MG63 (cell line): Measurements from ENCODE around the gene FBXL3. TPM values are rescaled to one million over a fixed set of nuclear protein-coding genes. Genes with fewer than 3 reads are reported as not detected.

Experiments
- DNase-seq: peaks from one replicate; pipeline ENCODE4 v3.0.0-alpha.2; 2020
- H3K27me3 ChIP-seq: fragments of 250-450 bp; sonication (Bioruptor Pico); 2 replicates; pipeline ENCODE4 v1.5.1; 2020; ENCODE audit warnings: mild to moderate bottlenecking, moderate library complexity
- H3K36me3 ChIP-seq: fragments of 250-450 bp; sonication (Bioruptor Pico); 2 replicates; pipeline ENCODE4 v1.5.1; 2020; ENCODE audit warnings: mild to moderate bottlenecking, moderate library complexity
- H3K4me3 ChIP-seq: fragments of 250-450 bp; sonication (Bioruptor Pico); 2 replicates; pipeline ENCODE4 v1.5.1; 2020; ENCODE audit warnings: mild to moderate bottlenecking, moderate library complexity
- H3K9me3 ChIP-seq: fragments of 250-450 bp; sonication (Bioruptor Pico); 2 replicates; pipeline ENCODE4 v1.5.1; 2020; ENCODE audit warnings: mild to moderate bottlenecking, moderate library complexity
- total RNA-seq: library from RNA; depleted of rRNA; stranded (reverse); fragments of >200 nt; shearing (Covaris generic); gene quantifications from 2 replicates; pipeline ENCODE4 v1.2.3, GENCODE V29; 2014; ENCODE audit warnings: low replicate concordance; rRNA removed

Gene FBXL3
- 27.3 and 32.5 TPM in 2 replicates for total RNA-seq

DNA sequence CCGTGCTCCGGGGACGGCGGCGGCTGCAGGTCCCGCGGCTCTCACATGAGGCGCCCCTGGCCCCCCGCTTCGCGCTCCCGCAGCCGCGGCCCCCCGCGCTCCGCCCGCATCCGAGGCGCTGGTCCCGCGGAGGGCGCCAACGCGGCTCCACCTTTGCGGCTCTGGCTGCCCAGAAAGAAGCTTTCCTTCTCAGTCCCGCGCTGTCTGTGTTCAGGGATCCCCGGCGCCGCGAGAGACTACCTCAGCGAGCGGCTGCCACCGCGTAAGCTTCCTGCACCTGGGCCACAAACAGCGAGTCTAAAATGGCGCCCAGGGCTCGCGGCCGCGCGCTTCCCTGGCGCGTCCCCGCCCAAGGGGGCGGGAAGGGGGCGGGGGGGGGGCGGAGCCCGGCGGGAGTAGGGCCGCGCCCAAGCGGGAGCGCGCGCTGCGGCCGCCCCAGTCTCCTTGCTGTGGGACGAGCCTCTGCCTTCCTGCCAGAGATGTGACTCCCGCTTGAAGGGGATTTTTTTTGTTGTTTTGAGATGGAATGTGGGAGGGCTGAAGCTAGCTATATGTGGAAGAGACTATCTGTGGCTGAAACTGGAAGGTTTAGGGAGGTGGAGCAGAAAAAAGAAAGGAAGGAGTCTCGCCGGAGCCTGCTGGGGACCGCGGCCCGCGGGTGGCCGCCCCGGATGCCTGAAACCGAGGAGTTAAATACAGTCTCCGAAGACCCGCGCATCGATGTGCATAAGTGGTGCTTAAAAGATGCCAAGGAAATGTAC is at the start of gene FBXL3:
FBXL3 (minus strand) TSS at position 299 of the 761 bp plus-strand sequence. CDS start 5,299 bp downstream, outside the sequence.
- Histone ChIP-seq H3K9me3 (no peaks in the 10 kb centered on the region), H3K4me3 (peak within 1 kb of the TSS; percentile 67), H3K36me3 (peaks cover 10% of the 10 kb centered on the region), H3K27me3 (no peaks in the 10 kb centered on the region)
- DNase-seq, result peak; percentile 87

DNA sequence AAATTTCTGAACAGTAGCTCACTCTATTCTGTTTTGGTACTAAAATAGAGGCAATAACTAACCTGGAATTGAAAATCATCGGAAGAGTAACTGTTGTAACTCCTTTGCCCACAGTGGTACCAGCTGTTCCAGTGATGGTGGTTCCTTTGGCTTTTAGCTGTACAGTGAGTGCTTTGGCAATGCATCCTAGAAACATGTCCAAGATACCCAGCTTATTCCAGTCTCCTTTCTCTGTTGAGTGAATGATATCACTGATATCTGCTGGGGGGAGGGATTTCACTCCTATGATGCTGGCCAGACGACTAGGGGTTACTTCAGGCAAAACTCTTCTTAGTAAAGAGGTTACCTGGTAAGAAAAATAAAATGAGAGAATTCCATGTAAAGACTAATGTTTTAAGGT is 40.6 kb upstream of the FBXL3 start:
- no peaks in the 10 kb centered on the region for H3K27me3 ChIP-seq
- no peak overlapping the region for H3K4me3 ChIP-seq
- peaks cover 29% of the 10 kb centered on the region for H3K36me3 ChIP-seq
- no peaks in the 10 kb centered on the region for H3K9me3 ChIP-seq
- no peak for DNase-seq

- Histone ChIP-seq H3K4me3 (no peak overlapping the region), H3K9me3 (no peaks in the 10 kb centered on the region), H3K27me3 (no peaks in the 10 kb centered on the region), H3K36me3 (peaks cover 39% of the 10 kb centered on the region)
- DNase-seq, result no peak
These were observed 38.6 kb upstream of the FBXL3 start for GRCh38 chr13:77065461-77066147.

DNA sequence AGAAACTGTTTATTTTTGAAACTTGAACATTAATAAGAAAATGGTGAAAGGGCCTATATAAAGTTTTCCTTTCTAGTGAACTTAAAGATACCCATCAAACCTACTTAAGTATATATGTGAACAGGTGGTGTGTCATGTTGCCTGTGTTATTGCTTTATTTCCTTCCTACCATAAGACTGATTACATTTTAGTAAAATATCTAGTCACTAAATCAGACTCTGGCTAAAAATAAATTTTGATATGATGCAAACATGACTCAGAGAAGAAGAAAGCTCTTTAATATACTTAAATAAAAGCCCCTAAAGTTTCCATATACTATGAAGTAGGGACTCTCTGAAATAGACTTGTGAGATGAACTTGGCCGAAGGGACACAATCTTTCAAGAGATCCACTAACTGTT is 35.1 kb upstream of the FBXL3 start:
- no peaks in the 10 kb centered on the region for H3K27me3 ChIP-seq
- no peaks in the 10 kb centered on the region for H3K9me3 ChIP-seq
- no peak for DNase-seq
- H3K36me3 ChIP-seq, result peaks cover 29% of the 10 kb centered on the region
- H3K4me3 ChIP-seq, result no peak overlapping the region

GRCh38 chr13:77061362-77061761 is 34.4 kb upstream of the FBXL3 start:
- no peaks in the 10 kb centered on the region for H3K9me3 ChIP-seq
- DNase-seq, result no peak
- H3K4me3 ChIP-seq, result no peak overlapping the region
- H3K27me3 ChIP-seq, result no peaks in the 10 kb centered on the region
- H3K36me3 ChIP-seq, result peaks cover 28% of the 10 kb centered on the region

GRCh38 chr13:77056886-77057285 is 29.9 kb upstream of the FBXL3 start:
- peaks cover 13% of the 10 kb centered on the region for H3K36me3 ChIP-seq
- DNase-seq, result no peak
- H3K9me3 ChIP-seq, result no peaks in the 10 kb centered on the region

DNA sequence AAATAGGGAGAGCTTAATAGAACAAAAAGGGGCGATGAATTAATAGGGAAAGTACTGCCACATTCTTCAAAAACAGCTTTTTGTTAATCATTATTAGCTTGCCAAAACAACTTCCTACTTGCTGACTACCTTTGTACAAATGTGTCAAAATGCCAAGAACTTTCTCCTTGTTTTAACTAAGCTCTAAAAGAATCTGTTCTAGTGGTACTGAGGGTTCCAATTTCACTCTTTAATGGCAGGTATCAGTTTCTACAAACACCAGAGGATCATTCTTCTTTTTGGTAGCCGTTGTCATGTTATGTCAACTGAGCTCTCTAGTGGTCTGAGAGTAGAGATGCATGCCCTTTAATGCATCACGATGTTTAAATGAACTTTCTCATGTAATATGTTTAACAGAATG is 29.4 kb upstream of the FBXL3 start:
- no peaks in the 10 kb centered on the region for H3K27me3 ChIP-seq
- H3K4me3 ChIP-seq, result no peak overlapping the region
- peaks cover 11% of the 10 kb centered on the region for H3K36me3 ChIP-seq
- no peak for DNase-seq
- no peaks in the 10 kb centered on the region for H3K9me3 ChIP-seq

More at GRCh38 chr13:77056886-77057285, 29.9 kb upstream of the FBXL3 start:
- Histone ChIP-seq H3K27me3 (no peaks in the 10 kb centered on the region), H3K4me3 (no peak overlapping the region)

DNA sequence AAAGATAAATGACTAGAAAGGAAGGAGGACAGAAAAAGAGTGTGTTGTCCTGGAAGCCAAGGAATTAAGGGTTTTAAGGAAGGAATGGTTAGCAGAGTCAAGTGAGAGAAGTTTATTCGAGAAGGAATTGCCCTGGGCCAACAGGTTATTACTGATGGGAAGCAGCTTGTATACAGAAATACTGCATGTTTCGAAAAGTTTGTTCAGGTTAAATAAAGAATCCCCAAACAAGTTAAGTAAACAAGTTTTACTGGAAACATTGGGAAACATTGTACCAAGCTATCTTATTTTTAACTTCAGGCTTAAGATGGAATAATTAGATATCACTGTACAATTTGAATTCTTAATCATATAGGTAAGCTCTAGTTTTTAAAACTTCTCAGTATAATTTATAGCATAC is 28.2 kb upstream of the FBXL3 start:
- Histone ChIP-seq H3K27me3 (no peaks in the 10 kb centered on the region), H3K36me3 (peaks cover 16% of the 10 kb centered on the region), H3K4me3 (no peak overlapping the region), H3K9me3 (no peaks in the 10 kb centered on the region)
- no peak for DNase-seq

DNA sequence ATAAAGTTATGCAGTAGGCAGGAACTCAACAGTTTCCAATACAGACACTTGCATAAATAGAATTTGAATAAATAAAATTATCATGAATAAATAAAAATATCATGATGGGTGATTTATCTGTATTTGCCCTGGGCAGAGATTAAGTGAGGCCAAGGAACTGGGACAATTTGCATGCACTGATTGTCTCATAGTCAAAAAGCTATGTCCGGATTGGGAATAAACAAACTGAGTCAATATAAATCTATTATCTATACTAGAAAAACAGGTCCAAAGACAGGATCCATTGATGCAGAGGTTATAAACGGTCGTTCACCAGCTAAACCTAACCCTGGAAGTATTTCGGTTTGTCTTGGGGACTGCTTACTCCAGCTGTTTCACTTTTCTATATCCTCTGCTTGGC is 26.2 kb upstream of the FBXL3 start:
- peaks cover 16% of the 10 kb centered on the region for H3K36me3 ChIP-seq
- DNase-seq, result no peak
- no peaks in the 10 kb centered on the region for H3K9me3 ChIP-seq
- no peak overlapping the region for H3K4me3 ChIP-seq
- no peaks in the 10 kb centered on the region for H3K27me3 ChIP-seq

- no peak for DNase-seq
- no peak overlapping the region for H3K4me3 ChIP-seq
- H3K9me3 ChIP-seq, result no peaks in the 10 kb centered on the region
- H3K27me3 ChIP-seq, result no peaks in the 10 kb centered on the region
- peaks cover 17% of the 10 kb centered on the region for H3K36me3 ChIP-seq
These were observed 21.7 kb upstream of the FBXL3 start for GRCh38 chr13:77048681-77049080.

DNA sequence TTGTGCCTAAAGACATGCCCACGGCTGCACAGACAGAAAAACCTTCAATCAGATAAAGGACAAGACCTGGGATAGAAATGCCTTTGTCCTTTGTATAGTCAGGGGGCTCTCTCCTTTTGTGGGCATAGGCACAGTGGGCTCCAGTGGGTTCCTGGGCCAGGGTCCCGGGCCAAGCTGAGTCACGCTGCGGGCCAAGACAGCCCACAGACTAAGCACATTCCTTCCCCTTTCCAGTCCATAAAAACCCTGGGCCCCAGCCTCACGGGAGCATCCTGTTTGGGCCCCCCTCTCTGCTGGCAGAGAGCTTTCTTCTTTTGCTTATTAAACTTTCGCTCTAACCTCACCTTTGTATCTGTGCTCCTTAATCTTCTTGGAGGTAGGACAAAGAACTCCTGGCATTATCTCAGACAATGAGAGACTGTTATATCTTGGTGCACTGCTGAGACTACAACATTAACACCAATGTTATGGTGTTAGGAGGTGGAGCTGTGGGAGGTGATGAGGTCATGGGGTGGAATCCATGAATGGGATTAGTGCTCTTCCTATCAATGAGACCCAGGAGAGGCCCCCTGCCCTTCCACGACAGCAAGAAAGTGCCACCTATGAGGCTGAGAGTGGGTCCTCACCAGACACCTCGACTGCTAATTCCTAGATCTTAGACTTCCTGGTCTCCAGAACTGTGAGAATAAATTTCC is 20.8 kb upstream of the FBXL3 start:
- no peaks in the 10 kb centered on the region for H3K9me3 ChIP-seq
- no peak for DNase-seq

DNA sequence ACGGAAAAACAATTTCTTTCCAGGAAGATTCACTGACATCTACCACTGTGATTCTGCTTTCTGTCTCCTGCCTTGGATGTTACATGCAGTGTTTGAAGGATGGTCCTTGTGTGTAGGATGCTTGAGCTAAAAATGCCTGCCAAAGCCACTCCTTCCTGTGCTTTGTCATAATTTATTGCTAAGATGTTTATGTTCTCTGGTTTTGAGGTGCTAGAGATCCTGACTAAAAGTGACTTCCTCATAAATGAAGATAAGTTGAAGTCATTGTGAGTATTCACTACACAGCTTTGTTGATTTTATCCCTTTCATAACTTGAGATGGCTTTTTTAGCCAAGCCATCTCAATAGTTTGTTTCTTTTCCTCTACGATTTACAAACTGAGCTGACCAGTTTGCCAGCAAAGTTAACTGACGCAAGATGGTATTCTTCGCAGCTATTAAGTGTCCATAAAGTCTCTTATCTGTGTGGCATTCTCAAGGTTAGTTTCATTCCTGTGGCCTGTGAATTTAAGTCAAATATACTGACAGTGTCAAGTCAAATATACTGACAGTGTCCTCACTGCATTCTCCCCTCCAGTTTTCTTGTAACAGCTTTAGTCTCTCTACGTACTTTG is 15.7 kb upstream of the FBXL3 start:
- Histone ChIP-seq H3K4me3 (no peak overlapping the region), H3K36me3 (peaks cover 10% of the 10 kb centered on the region), H3K9me3 (no peaks in the 10 kb centered on the region), H3K27me3 (no peaks in the 10 kb centered on the region)
- no peak for DNase-seq

More for the DNA sequence above, 20.8 kb upstream of the FBXL3 start:
- Histone ChIP-seq H3K27me3 (no peaks in the 10 kb centered on the region), H3K36me3 (peaks cover 17% of the 10 kb centered on the region), H3K4me3 (no peak overlapping the region)

DNA sequence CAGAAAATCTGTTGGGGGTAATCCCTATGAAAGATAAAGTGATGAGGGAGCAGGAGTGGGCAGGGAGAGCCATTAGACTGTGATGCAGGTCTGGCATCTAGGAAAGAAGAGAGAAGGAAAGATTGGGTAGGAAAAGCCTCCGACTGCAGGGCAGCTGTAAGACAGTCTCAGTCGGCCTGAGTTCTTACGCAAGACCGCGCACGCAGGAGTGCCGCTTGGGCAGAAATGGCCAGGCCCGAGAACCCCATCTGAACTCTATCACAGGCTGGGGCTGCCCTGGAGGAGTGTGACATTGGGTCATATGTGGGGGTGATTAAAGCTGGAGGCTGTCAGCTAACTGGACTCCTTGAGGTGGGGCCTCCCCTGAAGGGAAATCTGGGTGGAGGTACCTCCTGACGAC is 13.9 kb upstream of the FBXL3 start:
- Histone ChIP-seq H3K27me3 (no peaks in the 10 kb centered on the region), H3K9me3 (no peaks in the 10 kb centered on the region), H3K36me3 (peaks cover 6% of the 10 kb centered on the region), H3K4me3 (no peak overlapping the region)
- DNase-seq, result no peak

- no peak overlapping the region for H3K4me3 ChIP-seq
- no peaks in the 10 kb centered on the region for H3K27me3 ChIP-seq
- no peaks in the 10 kb centered on the region for H3K9me3 ChIP-seq
- H3K36me3 ChIP-seq, result peaks cover 3% of the 10 kb centered on the region
- no peak for DNase-seq
These were observed 13.1 kb upstream of the FBXL3 start for GRCh38 chr13:77040076-77040475.

DNA sequence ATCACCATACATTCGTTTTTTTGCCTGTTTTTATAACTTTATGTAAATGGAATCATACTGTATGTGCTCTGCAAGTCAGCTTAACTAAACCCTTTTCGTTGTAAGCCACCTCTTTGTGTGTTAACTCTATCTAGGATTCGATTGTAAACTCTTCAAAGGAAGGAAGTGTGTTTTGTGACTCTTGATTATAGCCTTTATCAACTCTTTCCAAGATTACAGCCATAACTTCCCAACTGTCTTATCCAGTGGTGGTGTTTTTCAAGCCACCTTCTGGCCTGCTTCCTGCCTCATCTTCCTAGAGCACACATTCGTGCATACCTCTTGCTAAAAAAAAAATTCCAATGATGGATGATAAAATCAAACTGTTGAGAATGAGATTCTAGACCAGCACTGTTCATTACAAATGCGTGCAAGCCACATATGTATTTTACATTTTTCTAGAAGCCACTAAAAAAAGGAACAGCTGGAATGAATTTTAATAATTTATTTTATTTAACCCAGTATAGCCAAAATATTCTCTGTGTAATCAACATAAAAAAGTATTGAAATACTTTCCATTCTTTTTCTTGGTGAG is 12.0 kb upstream of the FBXL3 start:
- no peaks in the 10 kb centered on the region for H3K9me3 ChIP-seq
- no peak overlapping the region for H3K4me3 ChIP-seq
- H3K36me3 ChIP-seq, result no peaks in the 10 kb centered on the region
- no peak for DNase-seq
- H3K27me3 ChIP-seq, result no peaks in the 10 kb centered on the region

DNA sequence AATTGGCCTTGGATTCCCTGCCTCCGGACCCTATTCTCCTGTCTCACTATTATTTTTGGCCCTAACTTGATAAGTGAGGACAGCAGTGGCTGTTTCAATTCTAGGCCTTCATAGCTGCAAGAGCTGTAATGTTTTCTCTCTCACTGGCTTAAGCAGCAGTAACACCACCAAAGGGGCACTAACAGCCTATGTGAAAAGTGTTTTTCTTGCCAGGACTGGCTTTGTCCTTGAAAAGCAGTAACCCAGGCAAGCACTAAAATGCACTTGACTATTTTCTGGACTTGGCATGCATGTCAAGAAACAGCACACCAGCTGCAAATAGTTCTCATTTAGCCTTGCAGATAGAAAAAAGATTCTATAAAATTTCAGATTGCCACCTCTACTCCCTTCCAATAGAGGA is 9.3 kb upstream of the FBXL3 start:
- no peak for DNase-seq
- H3K27me3 ChIP-seq, result no peaks in the 10 kb centered on the region
- H3K4me3 ChIP-seq, result no peak overlapping the region
- H3K36me3 ChIP-seq, result no peaks in the 10 kb centered on the region
- H3K9me3 ChIP-seq, result no peaks in the 10 kb centered on the region

GRCh38 chr13:77034881-77035280 is 7.9 kb upstream of the FBXL3 start:
- no peaks in the 10 kb centered on the region for H3K36me3 ChIP-seq
- no peak for DNase-seq
- no peak overlapping the region for H3K4me3 ChIP-seq
- H3K9me3 ChIP-seq, result no peaks in the 10 kb centered on the region
- H3K27me3 ChIP-seq, result no peaks in the 10 kb centered on the region
